HEK293 (cell line): Measurements from ENCODE around the gene RGS19.
A peak's percentile ranks its signal among the peaks of the same experiment; 100 is the strongest.

Experiments used
- BCL11A ChIP-seq: fragments of 450-650 bp; formaldehyde crosslinking; IDR thresholded peaks from 2 replicates; pipeline ENCODE4 v1.5.1; 2016; ENCODE audit warnings: low read depth, missing biosample characterization, missing genetic modification characterization
- BCL11B ChIP-seq: fragments of 450-650 bp; formaldehyde crosslinking; IDR thresholded peaks from 2 replicates; pipeline ENCODE4 v1.5.1; 2016; ENCODE audit warnings: low read depth, missing biosample characterization, missing genetic modification characterization
- EGR2 ChIP-seq: fragments of 450-650 bp; formaldehyde crosslinking; IDR thresholded peaks from 2 replicates; pipeline ENCODE4 v1.5.1; 2016; ENCODE audit warnings: low read depth, missing biosample characterization, missing genetic modification characterization
- GLIS1 ChIP-seq: fragments of 450-650 bp; formaldehyde crosslinking; IDR thresholded peaks from 2 replicates; pipeline ENCODE4 v1.5.1; 2016; ENCODE audit warnings: missing biosample characterization, missing genetic modification characterization
- IKZF3 ChIP-seq: fragments of 450-650 bp; IDR thresholded peaks from 2 replicates; pipeline ENCODE4 v1.5.0; 2018; ENCODE audit warnings: missing biosample characterization, mild to moderate bottlenecking, missing genetic modification characterization, moderate library complexity
- KLF16 ChIP-seq: fragments of 450-650 bp; formaldehyde crosslinking; IDR thresholded peaks from 2 replicates; pipeline ENCODE4 v1.5.1; 2017; ENCODE audit warnings: missing biosample characterization, missing genetic modification characterization
- KLF7 ChIP-seq: fragments of 450-650 bp; formaldehyde crosslinking; IDR thresholded peaks from 2 replicates; pipeline ENCODE4 v1.5.1; 2016; ENCODE audit warnings: missing biosample characterization, missing genetic modification characterization, borderline replicate concordance
- OSR2 ChIP-seq: fragments of 450-650 bp; formaldehyde crosslinking; IDR thresholded peaks from 2 replicates; pipeline ENCODE4 v1.5.1; 2016; ENCODE audit warnings: missing biosample characterization, missing genetic modification characterization
- RBAK ChIP-seq: fragments of 450-650 bp; formaldehyde crosslinking; IDR thresholded peaks from 2 replicates; pipeline ENCODE4 v1.5.1; 2016; ENCODE audit warnings: missing biosample characterization, missing genetic modification characterization
- SP3 ChIP-seq: fragments of 450-650 bp; formaldehyde crosslinking; IDR thresholded peaks from 2 replicates; pipeline ENCODE4 v1.5.1; 2016; ENCODE audit warnings: missing biosample characterization, missing genetic modification characterization
- SP7 ChIP-seq: fragments of 450-650 bp; formaldehyde crosslinking; IDR thresholded peaks from 2 replicates; pipeline ENCODE4 v1.5.1; 2016; ENCODE audit warnings: missing biosample characterization, missing genetic modification characterization
- TRIM28 ChIP-seq: IDR thresholded peaks from 2 replicates; pipeline ENCODE4 v1.6.1; 2011; ENCODE audit warnings: low read length, control low read depth, borderline replicate concordance
- ZBTB1 ChIP-seq: fragments of 450-650 bp; formaldehyde crosslinking; IDR thresholded peaks from 2 replicates; pipeline ENCODE4 v1.5.1; 2016; ENCODE audit warnings: missing biosample characterization, missing genetic modification characterization
- ZBTB7A ChIP-seq: fragments of 450-650 bp; formaldehyde crosslinking; IDR thresholded peaks from 2 replicates; pipeline ENCODE4 v1.5.1; 2016; ENCODE audit warnings: low read depth, missing biosample characterization, missing genetic modification characterization
- ZBTB8A ChIP-seq: fragments of 450-650 bp; formaldehyde crosslinking; IDR thresholded peaks from 2 replicates; pipeline ENCODE4 v1.5.1; 2016; ENCODE audit warnings: missing biosample characterization, missing genetic modification characterization
- ZEB2 ChIP-seq: fragments of 450-650 bp; formaldehyde crosslinking; IDR thresholded peaks from 2 replicates; pipeline ENCODE4 v1.5.1; 2016; ENCODE audit warnings: missing biosample characterization, missing genetic modification characterization
- ZFP69B ChIP-seq: fragments of 450-650 bp; formaldehyde crosslinking; IDR thresholded peaks from 2 replicates; pipeline ENCODE4 v1.5.1; 2016; ENCODE audit warnings: missing biosample characterization, missing genetic modification characterization
- ZNF140 ChIP-seq: fragments of 450-650 bp; formaldehyde crosslinking; IDR thresholded peaks from 2 replicates; pipeline ENCODE4 v1.5.1; 2016; ENCODE audit warnings: missing biosample characterization, missing genetic modification characterization
- ZNF184 ChIP-seq: fragments of 450-650 bp; IDR thresholded peaks from 2 replicates; pipeline ENCODE4 v1.5.1; 2018; ENCODE audit warnings: missing biosample characterization, mild to moderate bottlenecking, missing genetic modification characterization
- ZNF311 ChIP-seq: fragments of 450-650 bp; formaldehyde crosslinking; IDR thresholded peaks from 2 replicates; pipeline ENCODE4 v1.5.1; 2017; ENCODE audit warnings: missing biosample characterization, missing genetic modification characterization, borderline replicate concordance
- ZNF341 ChIP-seq: fragments of 450-650 bp; formaldehyde crosslinking; IDR thresholded peaks from 2 replicates; pipeline ENCODE4; 2016; ENCODE audit warnings: low read depth, missing biosample characterization, missing genetic modification characterization
- ZNF416 ChIP-seq: fragments of 450-650 bp; formaldehyde crosslinking; IDR thresholded peaks from 2 replicates; pipeline ENCODE4 v1.5.1; 2016; ENCODE audit warnings: missing biosample characterization, missing genetic modification characterization
- ZNF423 ChIP-seq: fragments of 450-650 bp; formaldehyde crosslinking; IDR thresholded peaks from 2 replicates; pipeline ENCODE4 v1.5.1; 2016; ENCODE audit warnings: missing biosample characterization, missing genetic modification characterization
- ZNF521 ChIP-seq: fragments of 450-650 bp; formaldehyde crosslinking; IDR thresholded peaks from 2 replicates; pipeline ENCODE4 v1.5.1; 2017; ENCODE audit warnings: missing biosample characterization, mild to moderate bottlenecking, missing genetic modification characterization
- ZNF549 ChIP-seq: fragments of 450-650 bp; IDR thresholded peaks from 2 replicates; pipeline ENCODE4 v1.5.1; 2018; ENCODE audit warnings: missing biosample characterization, missing genetic modification characterization, mild to moderate bottlenecking, inconsistent platforms, moderate library complexity
- ZNF555 ChIP-seq: fragments of 450-650 bp; formaldehyde crosslinking; conservative IDR thresholded peaks from 2 replicates; pipeline ENCODE4 v1.5.1; 2017; ENCODE audit warnings: missing biosample characterization, mild to moderate bottlenecking, missing genetic modification characterization, inconsistent platforms
- ZNF571 ChIP-seq: fragments of 450-650 bp; formaldehyde crosslinking; IDR thresholded peaks from 2 replicates; pipeline ENCODE4 v1.5.0; 2017; ENCODE audit warnings: missing biosample characterization, missing genetic modification characterization
- ZNF585B ChIP-seq: fragments of 450-650 bp; formaldehyde crosslinking; IDR thresholded peaks from 2 replicates; pipeline ENCODE4 v1.5.1; 2016; ENCODE audit warnings: missing biosample characterization, missing genetic modification characterization
- ZNF600 ChIP-seq: fragments of 450-650 bp; formaldehyde crosslinking; IDR thresholded peaks from 2 replicates; pipeline ENCODE4 v1.5.1; 2016; ENCODE audit warnings: missing biosample characterization, missing genetic modification characterization
- ZNF623 ChIP-seq: fragments of 450-650 bp; formaldehyde crosslinking; IDR thresholded peaks from 2 replicates; pipeline ENCODE4 v1.5.1; 2016; ENCODE audit warnings: missing biosample characterization, missing genetic modification characterization
- ZNF660 ChIP-seq: fragments of 450-650 bp; IDR thresholded peaks from 2 replicates; pipeline ENCODE4 v1.5.1; 2018; ENCODE audit warnings: missing biosample characterization, mild to moderate bottlenecking, missing genetic modification characterization
- ZNF677 ChIP-seq: fragments of 450-650 bp; IDR thresholded peaks from 2 replicates; pipeline ENCODE4 v1.5.0; 2018; ENCODE audit warnings: missing biosample characterization, mild to moderate bottlenecking, missing genetic modification characterization, moderate library complexity
- ZNF747 ChIP-seq: fragments of 450-650 bp; formaldehyde crosslinking; IDR thresholded peaks from 2 replicates; pipeline ENCODE4 v1.5.1; 2016; ENCODE audit warnings: missing biosample characterization, missing genetic modification characterization
- ZNF776 ChIP-seq: fragments of 450-650 bp; formaldehyde crosslinking; IDR thresholded peaks from 2 replicates; pipeline ENCODE4 v1.5.0; 2017; ENCODE audit warnings: missing biosample characterization, missing genetic modification characterization, borderline replicate concordance
- ZXDB ChIP-seq: fragments of 450-650 bp; formaldehyde crosslinking; IDR thresholded peaks from 2 replicates; pipeline ENCODE4 v1.5.1; 2016; ENCODE audit warnings: missing biosample characterization, missing genetic modification characterization
- TF ChIP-seq, protein P1 (sequence below): fragments of 450-650 bp; formaldehyde crosslinking; IDR thresholded peaks from 2 replicates; pipeline ENCODE4 v1.5.1; 2016; ENCODE audit warnings: missing biosample characterization, missing genetic modification characterization
- TF ChIP-seq, protein P2 (sequence below): fragments of 450-650 bp; formaldehyde crosslinking; IDR thresholded peaks from 2 replicates; pipeline ENCODE4 v1.5.1; 2017; ENCODE audit warnings: missing biosample characterization, missing genetic modification characterization
- TF ChIP-seq, protein P3 (sequence below): fragments of 450-650 bp; IDR thresholded peaks from 2 replicates; pipeline ENCODE4 v1.5.1; 2018; ENCODE audit warnings: missing biosample characterization, mild to moderate bottlenecking, missing genetic modification characterization

The RGS19 gene

DNA sequence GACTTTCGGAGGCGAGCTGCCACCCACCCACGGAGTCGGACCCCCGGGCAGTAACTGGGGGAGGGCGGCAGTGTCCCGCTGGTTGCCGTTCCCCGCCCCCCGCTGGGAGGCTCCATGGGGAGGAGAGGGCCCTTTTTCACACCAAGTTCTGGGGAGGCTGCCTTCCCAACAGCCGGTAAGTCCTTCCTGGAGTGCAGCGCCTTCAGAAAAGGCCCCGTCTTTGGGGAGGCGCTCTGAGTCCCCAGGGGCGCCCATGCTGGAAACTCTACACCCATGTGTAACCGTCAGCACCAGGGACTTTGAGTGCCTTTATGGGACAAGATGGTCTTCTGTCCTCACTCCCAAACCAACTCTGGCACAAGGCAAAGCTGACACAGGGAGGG lies 29.4 kb downstream of the RGS19 start (continued):
- TF ChIP-seq ZNF660 (tag by site-specific recombination) (no peak), BCL11B (tag by site-specific recombination) (no peak), ZNF416 (no peak), ZFP69B (no peak), RBAK (no peak), ZNF600 (tag by site-specific recombination) (no peak; the same call in 1 of the 2 replicates), IKZF3 (peak; percentile 50; the same call in 1 of the 2 replicates), ZNF747 (no peak), SP3 (tag by site-specific recombination) (peak; percentile 52; the same call in 1 of the 2 replicates), TRIM28 (no peak), OSR2 (tag by site-specific recombination) (no peak), KLF7 (peak; percentile 54; the same call in 1 of the 2 replicates), GLIS1 (tag by site-specific recombination) (peak; percentile 100), ZEB2 (tag by site-specific recombination) (peak; percentile 60; the same call in 1 of the 2 replicates), ZNF521 (tag by site-specific recombination) (no peak), ZNF623 (no peak), BCL11A (peak; percentile 52; the same call in 1 of the 2 replicates), ZBTB8A (peak; percentile 75), ZNF311 (tag by site-specific recombination) (no peak), ZNF571 (tag by site-specific recombination) (no peak), ZNF184 (tag by site-specific recombination) (no peak), ZNF776 (tag by site-specific recombination) (no peak), ZNF341 (tag by site-specific recombination) (peak; percentile 96), ZNF677 (tag by site-specific recombination) (no peak), SP7 (tag by site-specific recombination) (peak; percentile 84), ZXDB (tag by site-specific recombination) (peak; percentile 46), EGR2 (tag by site-specific recombination) (peak; percentile 82), ZBTB7A (tag by site-specific recombination) (0 out of 2 replicates have a peak, but pooled peaks have one; percentile 46), ZNF549 (tag by site-specific recombination) (no peak), ZNF555 (tag by site-specific recombination) (no peak), ZNF140 (tag by site-specific recombination) (no peak), KLF16 (tag by site-specific recombination) (0 out of 2 replicates have a peak, but pooled peaks have one; percentile 30), ZBTB1 (tag by site-specific recombination) (no peak), ZNF423 (tag by site-specific recombination) (peak; percentile 99), ZNF585B (tag by site-specific recombination) (no peak)
- TF ChIP-seq, protein P1, sequence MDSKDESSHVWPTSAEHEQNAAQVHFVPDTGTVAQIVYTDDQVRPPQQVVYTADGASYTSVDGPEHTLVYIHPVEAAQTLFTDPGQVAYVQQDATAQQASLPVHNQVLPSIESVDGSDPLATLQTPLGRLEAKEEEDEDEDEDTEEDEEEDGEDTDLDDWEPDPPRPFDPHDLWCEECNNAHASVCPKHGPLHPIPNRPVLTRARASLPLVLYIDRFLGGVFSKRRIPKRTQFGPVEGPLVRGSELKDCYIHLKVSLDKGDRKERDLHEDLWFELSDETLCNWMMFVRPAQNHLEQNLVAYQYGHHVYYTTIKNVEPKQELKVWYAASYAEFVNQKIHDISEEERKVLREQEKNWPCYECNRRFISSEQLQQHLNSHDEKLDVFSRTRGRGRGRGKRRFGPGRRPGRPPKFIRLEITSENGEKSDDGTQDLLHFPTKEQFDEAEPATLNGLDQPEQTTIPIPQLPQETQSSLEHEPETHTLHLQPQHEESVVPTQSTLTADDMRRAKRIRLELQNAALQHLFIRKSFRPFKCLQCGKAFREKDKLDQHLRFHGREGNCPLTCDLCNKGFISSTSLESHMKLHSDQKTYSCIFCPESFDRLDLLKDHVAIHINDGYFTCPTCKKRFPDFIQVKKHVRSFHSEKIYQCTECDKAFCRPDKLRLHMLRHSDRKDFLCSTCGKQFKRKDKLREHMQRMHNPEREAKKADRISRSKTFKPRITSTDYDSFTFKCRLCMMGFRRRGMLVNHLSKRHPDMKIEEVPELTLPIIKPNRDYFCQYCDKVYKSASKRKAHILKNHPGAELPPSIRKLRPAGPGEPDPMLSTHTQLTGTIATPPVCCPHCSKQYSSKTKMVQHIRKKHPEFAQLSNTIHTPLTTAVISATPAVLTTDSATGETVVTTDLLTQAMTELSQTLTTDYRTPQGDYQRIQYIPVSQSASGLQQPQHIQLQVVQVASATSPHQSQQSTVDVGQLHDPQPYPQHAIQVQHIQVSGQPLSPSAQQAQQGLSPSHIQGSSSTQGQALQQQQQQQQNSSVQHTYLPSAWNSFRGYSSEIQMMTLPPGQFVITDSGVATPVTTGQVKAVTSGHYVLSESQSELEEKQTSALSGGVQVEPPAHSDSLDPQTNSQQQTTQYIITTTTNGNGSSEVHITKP (tag by site-specific recombination): no peak
- TF ChIP-seq, protein P2, sequence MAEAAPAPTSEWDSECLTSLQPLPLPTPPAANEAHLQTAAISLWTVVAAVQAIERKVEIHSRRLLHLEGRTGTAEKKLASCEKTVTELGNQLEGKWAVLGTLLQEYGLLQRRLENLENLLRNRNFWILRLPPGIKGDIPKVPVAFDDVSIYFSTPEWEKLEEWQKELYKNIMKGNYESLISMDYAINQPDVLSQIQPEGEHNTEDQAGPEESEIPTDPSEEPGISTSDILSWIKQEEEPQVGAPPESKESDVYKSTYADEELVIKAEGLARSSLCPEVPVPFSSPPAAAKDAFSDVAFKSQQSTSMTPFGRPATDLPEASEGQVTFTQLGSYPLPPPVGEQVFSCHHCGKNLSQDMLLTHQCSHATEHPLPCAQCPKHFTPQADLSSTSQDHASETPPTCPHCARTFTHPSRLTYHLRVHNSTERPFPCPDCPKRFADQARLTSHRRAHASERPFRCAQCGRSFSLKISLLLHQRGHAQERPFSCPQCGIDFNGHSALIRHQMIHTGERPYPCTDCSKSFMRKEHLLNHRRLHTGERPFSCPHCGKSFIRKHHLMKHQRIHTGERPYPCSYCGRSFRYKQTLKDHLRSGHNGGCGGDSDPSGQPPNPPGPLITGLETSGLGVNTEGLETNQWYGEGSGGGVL (tag by site-specific recombination): peak; percentile 54
- TF ChIP-seq, protein P3, sequence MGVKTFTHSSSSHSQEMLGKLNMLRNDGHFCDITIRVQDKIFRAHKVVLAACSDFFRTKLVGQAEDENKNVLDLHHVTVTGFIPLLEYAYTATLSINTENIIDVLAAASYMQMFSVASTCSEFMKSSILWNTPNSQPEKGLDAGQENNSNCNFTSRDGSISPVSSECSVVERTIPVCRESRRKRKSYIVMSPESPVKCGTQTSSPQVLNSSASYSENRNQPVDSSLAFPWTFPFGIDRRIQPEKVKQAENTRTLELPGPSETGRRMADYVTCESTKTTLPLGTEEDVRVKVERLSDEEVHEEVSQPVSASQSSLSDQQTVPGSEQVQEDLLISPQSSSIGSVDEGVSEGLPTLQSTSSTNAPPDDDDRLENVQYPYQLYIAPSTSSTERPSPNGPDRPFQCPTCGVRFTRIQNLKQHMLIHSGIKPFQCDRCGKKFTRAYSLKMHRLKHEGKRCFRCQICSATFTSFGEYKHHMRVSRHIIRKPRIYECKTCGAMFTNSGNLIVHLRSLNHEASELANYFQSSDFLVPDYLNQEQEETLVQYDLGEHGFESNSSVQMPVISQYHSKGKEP (tag by site-specific recombination): no peak
